ENCODE measurements around the gene S100A7A. TPM values are rescaled to one million over a fixed set of nuclear protein-coding genes. Genes with fewer than 3 reads are reported as not detected.

The S100A7A gene
- total and polyA plus RNA-seq, 2 of the 4 experiments (the other 2 are of a cell fraction): not detected

- H3K9ac ChIP-seq (ENCODE audit: low read depth, low read length): no peak overlapping the region
- no peak for TF ChIP-seq RFX5 (IDR thresholded peaks at IDR 0.05; ENCODE audit: low read depth, low read length)
- TF ChIP-seq MAZ (IDR thresholded peaks at IDR 0.05; ENCODE audit: borderline replicate concordance, low read depth, low read length): no peak
- no peak for TF ChIP-seq RAD21 (IDR thresholded peaks at IDR 0.05; ENCODE audit: low read length)
- TF ChIP-seq NFE2L2 (IDR thresholded peaks at IDR 0.05; ENCODE audit: low read depth, low read length): no peak
- POLR2A ChIA-PET (ENCODE audit: unreplicated experiment): no interaction called here
- H3K79me1 ChIP-seq (ENCODE audit: low read depth in 1 of 2, low read length in 2 of 2): no peaks in the 10 kb centered on the region
- DNase-seq: no peak
- no peaks in the 10 kb centered on the region for H3K9me3 ChIP-seq (ENCODE audit: control insufficient read depth, insufficient read depth, low read length)
- no peak overlapping the region for H2BK15ac ChIP-seq (ENCODE audit: low read depth, low read length)
- H3K14ac ChIP-seq (replicated peaks; ENCODE audit: low read depth, low read length): no peak overlapping the region
- no peak overlapping the region for H4K91ac ChIP-seq (ENCODE audit: insufficient read depth, low read depth, low read length)
- dilution Hi-C loops (cut with HindIII; ENCODE audit: low sequenced_read_pairs, unreplicated experiment): no loop called here
- CTCF ChIA-PET: no interaction called here
- no peak overlapping the region for H3K56ac ChIP-seq (ENCODE audit: extremely low read depth, insufficient read depth, low read length)
- no peak overlapping the region for H2AK5ac ChIP-seq (ENCODE audit: low read depth, low read length)
- no peak overlapping the region for H3K4ac ChIP-seq (ENCODE audit: low read depth, low read length)
- peaks cover 3% of the 10 kb centered on the region; the same call in 1 of the 2 replicates for H3K27me3 ChIP-seq (ENCODE audit: control insufficient read depth, insufficient read depth, low read length)
- BruUV-seq (replicated peaks): no TSS peak
- no peak overlapping the region for H3K27ac ChIP-seq (ENCODE audit: insufficient read depth, low read length)
- H3K18ac ChIP-seq (ENCODE audit: low read depth, low read length): no peak overlapping the region
- WGBS, 2 experiments (ENCODE audit: extremely low coverage in 2 of 2, insufficient read length in 1 of 2): no CpG with 5 or more reads among the region's 3 CpGs
- H2AFZ ChIP-seq (replicated peaks; ENCODE audit: low read length, poor library complexity): no peak overlapping the region
- H2BK20ac ChIP-seq (ENCODE audit: low read depth, low read length): no peak overlapping the region
- H3K23ac ChIP-seq (ENCODE audit: low read depth, low read length): no peak overlapping the region
- no peak for ATAC-seq (ENCODE audit: low read depth)
- no peak overlapping the region for H3K4me2 ChIP-seq (ENCODE audit: low read depth, low read length)
- H3K4me1 ChIP-seq (ENCODE audit: control insufficient read depth, insufficient read depth, low read length): no peaks in the 10 kb centered on the region
- no peak overlapping the region for H2BK120ac ChIP-seq (ENCODE audit: low read depth, low read length)
- no peak overlapping the region for H4K8ac ChIP-seq (ENCODE audit: low read depth in 2 of 2, low read length in 2 of 2)
- no peak overlapping the region for H3K4me3 ChIP-seq (ENCODE audit: insufficient read depth, low read depth, low read length)
- in situ Hi-C loops (cut with MboI; ENCODE audit: low sequenced_read_pairs): no loop called here
- no peak overlapping the region for H2AK9ac ChIP-seq (replicated peaks; ENCODE audit: low read depth, low read length, poor library complexity)
- H3K36me3 ChIP-seq (ENCODE audit: control insufficient read depth, insufficient read depth, low read length): no peaks in the 10 kb centered on the region
- H3K9me1 ChIP-seq (ENCODE audit: insufficient read depth, low read length): no peaks in the 10 kb centered on the region
- H4K5ac ChIP-seq (ENCODE audit: low read depth, low read length): no peak overlapping the region
- no peak overlapping the region for H2BK5ac ChIP-seq (ENCODE audit: low read depth, low read length, poor library complexity, severe bottlenecking)
- H4K20me1 ChIP-seq (ENCODE audit: insufficient read depth, low read length): no peaks in the 10 kb centered on the region
- intact Hi-C loops (cut with micrococcal nuclease): no loop called here
Measured at GRCh38 chr1:153392822-153393221, 23.5 kb upstream of the S100A7A start.

All from IMR-90 (cell line).